GM19099 (cell line): ENCODE measurements around the gene GABARAPL2.

Experiments
- POLR2A ChIP-seq: IDR thresholded peaks from 3 replicates; pipeline ENCODE4 v1.6.1; 2011; ENCODE audit warnings: low read depth; ENCODE audit not compliant: insufficient read length; ENCODE audit errors: extremely low read depth

GABARAPL2 gene

DNA sequence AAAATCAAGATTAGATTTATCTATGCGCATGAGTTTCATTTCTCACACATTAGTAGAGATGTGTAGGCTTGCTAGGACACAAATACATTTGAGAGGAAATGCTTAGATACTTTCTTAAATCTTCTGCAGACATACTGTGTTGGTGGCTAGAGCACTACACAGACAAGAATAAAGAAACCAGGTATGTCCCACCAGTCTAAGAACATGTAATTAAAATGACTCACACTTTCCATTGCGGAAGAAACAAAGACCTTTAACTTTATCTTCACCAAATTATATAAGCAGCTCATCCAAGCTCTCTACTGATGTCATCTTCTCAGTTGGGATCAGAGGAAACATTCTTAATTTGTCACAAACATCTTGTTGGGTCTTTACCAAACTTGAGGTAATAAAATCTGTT, 12.5 kb downstream of the GABARAPL2 start:
- no peak for TF ChIP-seq POLR2A

DNA sequence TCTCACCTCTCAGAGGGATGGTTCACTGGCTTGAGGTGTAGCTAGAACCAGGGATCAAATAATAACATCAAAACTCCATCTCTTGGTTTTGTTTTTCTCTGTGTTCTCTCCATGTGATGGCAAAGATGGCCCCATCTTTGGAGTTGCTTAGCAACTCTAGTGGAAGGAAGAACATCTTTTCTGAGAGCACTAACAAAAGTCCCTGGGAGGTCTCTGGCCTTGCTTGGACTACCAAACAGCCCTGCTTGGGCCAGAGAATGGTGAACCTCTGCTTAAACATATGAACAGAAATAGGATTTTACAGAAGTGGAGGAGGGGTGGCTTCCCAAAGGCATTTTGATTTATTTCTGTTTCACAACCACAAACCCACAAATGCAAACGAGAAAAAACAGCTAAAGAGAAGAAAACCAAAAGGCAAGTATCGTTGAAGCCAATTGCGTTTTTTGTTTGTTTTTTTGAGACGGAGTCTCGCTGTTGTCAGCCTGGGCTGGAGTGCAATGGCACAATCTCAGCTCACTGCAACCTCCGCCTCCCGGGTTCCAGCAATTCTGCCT, 13.2 kb downstream of the GABARAPL2 start:
- TF ChIP-seq POLR2A: no peak

DNA sequence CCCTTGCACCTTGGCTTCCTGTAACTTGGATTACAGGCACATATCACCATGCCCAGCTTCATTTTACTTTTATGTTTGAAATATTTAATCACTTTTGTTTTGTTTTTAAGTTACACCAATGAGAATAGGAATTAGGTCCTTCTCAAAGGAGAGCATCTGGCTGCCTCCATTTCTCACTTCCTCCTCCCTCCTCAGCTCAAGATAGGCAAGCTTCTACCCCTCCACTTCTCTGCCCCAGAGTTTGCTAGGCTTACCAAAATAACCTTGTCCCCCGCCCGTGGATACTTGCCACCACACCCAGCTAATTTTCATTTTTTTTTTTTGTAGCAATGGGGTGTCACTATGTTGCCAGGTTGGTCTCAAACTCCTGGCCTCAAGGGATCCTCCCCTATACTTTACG, 17.9 kb downstream of the GABARAPL2 start:
- TF ChIP-seq POLR2A: no peak

DNA sequence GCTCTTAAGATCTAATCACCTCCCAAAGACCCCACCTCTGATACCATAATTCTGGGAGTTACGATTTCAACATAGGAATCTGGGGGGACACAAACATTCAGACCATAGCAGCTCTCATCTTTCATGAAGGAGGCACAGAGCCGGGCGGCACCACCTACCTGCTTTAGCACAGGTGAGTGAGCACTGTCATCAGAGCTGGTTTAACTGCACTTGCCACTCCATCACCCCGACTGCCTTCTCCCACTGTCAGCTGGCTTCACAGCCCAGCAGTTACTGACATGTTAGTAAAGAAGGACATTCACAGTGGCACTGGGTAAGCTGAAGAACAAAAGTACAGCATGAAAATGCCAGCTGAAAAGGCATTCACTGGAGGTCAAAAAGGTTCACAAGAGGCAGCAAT, 22.5 kb downstream of the GABARAPL2 start:
- TF ChIP-seq POLR2A: no peak

DNA sequence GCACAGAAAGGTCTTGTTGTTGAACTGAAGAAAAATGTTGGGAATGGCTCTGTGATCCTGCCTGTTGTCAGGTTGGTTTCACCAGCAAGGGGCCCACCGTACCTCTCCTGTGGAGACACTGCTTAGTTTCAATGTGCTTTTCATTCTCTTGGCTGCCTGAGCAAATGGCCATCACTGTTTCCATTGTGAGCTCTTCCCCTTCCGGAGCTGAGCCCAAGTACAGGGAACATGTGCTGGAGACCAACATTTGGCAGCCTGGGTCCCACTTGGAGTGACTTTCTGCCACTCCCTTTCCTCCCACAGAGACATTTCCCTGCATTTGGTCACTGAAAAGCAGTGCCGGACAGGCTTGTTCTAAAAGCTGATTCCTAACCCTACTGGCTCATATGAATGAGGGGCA, 23.1 kb downstream of the GABARAPL2 start:
- TF ChIP-seq POLR2A: no peak

DNA sequence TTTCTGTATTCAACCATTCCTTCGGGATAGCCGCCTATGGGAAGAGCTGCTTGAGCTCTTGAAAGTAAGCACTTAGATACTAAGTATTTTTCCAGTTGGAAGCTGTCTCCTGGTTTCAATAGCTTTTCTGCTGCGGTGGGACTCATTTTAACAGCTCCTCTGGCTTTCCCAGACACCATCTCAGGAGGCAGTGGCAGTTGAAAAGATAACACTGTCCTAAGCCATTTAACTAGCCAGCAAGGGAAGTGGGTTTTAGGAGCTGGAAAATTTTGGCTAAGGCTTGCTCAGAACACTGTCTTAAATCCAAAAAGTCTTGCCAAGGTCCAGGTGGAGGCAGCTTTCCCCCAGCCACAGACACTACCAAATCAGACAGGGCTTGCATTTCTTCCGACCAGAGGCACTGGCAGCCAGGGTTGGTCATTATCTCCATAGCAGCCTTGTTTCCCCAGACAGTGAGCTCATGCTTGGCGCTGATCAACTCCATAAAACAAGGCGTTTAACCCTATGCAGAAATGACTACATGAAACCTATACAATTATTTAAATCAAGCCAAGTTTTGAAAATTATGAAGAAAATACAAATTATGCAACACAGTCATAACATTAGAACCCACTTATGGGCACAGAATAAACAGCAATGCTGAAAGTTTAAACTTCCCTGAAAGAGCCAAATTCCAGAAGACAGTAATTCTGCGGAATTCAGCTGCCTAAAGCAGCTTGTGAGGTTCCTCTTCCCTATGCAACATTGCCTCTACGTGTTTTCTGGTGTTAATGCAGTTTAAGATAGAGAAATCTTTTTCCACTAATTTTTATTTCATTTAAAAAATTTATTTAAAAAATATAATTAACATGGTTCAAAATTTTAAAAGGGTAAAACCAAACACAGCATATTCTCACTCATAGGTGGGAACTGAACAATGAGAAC, 25.0 kb downstream of the GABARAPL2 start:
- no peak for TF ChIP-seq POLR2A

DNA sequence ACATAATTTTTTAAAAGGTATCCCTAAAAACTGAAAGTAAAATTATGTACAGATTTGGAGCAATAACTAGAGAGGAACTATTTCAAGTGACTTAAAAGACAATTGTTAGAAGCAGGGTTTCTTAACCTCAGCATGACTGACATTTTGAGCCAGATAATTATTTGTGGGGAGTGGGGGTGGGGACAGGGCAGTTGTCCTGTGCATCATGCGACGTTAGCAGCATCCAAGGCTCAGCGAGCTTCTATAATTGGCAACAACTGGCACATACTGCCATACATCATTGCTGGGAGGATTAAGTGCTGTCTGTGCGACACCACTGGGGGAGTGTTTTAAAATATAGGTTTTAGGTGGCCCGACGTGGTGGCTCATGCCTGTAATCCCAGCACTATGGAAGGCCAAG, 27.1 kb downstream of the GABARAPL2 start:
- TF ChIP-seq POLR2A: no peak

DNA sequence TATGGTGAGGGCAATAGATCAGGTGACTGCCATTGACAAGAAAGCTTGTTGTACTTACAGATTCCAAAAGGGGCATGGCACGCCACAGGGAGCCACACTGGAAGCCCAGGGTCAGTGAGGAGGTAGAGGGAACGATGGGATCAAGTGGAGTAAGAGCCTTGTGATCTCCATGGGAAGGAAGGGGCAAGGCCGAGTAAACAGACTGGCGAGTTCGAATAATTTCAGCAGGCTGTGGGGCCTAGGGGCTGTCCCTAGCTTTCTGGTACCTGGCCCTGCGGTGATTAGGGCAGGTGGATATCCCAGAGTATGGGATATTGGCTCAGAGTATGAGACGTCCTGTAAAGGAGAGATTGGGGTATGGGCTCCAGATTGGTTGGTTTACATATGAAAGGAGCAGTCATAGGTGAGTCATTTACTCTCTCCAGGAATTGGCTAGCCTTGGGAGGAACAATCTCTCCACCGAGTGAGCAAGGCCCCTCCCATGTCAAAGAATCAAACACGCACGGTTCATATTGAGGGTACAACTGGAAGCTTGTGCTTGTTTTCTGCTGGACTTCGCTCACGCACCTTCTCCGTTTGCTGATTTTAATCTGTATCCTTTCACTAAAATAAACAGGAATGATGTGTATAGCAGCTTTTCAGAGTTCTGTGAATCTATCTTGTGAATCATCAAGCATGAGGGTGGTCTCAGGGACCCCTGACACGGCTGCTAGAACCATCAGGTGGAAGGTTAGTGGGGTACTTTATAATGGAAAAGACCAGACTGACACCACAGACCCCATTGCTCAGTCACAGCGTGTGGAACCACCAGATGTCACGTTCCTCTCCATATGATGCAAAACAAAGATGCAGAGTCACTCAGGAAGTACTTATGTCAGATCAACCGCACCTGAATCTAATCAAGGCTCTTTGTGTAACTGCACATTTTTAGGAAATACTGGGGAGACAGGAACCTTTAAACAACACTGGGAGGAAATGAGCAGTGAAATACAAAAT, 27.9 kb downstream of the GABARAPL2 start:
- TF ChIP-seq POLR2A: no peak

DNA sequence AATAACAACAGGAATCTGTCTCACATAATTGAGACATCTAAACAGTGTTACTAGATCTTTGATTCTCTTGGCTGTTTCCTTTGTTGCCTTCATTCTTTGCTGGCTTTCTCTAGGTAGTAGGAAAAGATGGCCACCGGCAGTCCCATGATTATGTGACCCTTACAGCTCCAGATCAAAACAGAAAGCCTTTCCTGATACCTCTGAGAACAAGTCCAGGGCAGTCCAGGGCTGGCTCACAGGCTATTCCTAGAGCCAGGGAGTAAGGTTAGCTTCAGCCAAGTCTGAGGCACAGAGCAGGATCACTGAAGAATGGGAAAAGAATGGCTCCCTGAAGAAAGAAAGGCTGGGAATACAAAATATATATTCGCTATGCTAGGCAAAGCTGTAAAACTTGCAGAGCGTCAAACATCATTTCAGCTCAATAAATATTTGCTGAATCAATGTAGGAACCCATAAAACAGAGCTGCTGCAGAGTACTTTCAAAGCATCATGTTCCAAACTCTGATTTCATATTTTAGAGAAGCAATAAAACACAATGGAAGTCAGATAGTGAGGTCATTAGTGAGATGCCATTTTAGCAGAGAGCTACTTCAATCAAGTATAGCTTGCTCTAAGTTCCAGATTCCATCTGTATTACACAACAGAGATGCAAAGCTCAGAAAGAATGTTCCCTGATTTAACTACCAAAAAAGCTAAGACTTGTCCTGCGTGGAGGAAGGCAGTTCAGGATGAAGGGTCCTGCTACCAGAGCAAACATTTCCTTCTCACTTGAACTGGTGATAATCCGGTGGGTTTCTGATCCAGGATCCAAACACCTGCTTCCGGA, 33.5 kb downstream of the GABARAPL2 start:
- TF ChIP-seq POLR2A: no peak

DNA sequence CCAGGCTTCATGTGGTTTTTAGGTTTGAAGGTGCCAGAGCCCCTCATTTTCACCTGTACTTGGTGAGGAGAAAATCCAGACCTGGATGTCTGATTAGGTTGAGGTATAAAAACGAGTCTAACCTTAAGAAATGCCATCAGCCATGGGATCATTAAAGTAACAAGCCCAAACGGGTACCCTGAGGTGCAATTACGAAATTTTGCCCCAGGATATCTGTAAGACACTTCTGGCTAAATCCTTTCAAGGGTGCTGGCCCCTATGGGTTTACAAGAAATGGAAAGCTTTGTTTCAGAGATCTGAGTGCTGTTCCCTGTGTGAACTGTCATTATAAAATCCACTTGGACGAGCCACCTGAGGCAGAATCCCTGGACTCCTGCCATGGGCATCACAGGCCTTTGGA, 37.1 kb downstream of the GABARAPL2 start:
- no peak for TF ChIP-seq POLR2A

DNA sequence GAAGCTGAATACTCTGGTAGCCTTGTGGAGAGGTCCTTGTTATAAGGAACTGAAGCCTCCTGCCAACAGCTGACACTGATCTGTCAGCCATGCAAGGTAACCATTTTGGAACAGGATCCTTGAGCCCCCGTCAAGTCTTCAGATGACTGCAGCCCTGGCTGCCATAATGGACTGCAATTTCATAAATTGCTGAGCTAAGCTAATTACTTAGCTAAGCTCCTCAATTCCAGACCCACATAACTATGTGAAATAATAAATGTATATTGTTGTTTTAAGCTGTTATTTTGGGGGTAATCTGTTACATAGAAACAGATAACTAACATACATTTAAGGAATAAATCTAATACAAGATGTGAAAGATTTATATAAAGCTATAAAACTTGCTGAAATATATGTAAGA, 40.3 kb downstream of the GABARAPL2 start:
- no peak for TF ChIP-seq POLR2A

DNA sequence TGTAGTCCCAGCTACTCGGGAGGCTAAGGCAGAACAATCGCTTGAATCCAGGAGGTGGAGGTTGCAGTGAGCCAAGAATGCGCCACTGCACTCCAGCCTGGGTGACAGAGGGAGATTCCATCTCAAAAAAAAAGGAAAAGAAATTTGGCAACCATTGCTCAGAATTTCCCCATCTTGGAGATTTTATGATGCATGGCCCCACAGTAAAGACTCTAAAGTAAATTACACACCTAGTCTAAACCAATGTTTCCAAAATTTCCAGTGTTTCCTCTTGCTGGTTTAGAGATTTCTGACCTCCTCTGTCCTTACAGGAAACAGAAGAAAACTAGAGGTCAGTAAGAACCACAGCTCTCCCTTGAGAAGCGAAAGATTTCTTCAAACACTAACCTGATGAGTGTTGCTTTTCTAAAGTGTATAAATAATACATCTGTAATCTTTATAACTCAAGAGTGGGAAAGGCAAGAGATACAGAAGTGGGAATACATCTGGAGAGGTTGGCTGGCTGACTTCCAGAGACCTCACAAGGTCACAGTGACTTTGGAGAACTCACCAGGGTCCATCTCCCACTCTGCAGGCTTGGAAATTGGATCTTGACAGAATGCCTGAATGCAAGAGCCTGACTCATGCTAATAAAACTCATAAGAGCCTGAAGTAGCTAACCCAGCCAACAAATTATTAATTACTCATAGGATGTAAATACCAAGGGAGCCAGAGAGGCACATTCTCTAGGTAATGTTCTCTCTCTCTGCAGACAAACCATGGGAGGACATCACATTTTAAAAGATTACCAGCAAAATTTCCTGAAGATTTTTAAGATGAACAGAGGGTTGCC, 48.1 kb downstream of the GABARAPL2 start:
- no peak for TF ChIP-seq POLR2A

DNA sequence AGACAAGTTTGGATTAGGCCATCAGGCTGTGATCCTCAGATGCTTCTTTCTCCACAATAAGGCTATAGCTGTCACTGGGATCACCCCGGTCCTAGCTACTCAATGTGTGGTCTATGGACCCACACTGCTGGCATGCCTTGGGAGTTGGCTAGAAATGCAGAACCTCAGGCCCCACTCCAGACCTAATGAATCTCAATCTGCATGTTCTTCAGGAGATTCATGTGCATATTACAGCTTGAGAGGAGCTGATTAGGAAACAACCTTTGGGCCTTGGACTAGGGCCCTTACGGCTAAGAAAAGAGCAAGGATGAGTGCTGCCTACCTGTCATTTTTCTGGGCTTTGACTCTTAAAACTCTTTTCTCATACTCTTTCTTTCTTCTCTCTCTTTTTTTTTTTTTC, 49.4 kb downstream of the GABARAPL2 start:
- TF ChIP-seq POLR2A: no peak

DNA sequence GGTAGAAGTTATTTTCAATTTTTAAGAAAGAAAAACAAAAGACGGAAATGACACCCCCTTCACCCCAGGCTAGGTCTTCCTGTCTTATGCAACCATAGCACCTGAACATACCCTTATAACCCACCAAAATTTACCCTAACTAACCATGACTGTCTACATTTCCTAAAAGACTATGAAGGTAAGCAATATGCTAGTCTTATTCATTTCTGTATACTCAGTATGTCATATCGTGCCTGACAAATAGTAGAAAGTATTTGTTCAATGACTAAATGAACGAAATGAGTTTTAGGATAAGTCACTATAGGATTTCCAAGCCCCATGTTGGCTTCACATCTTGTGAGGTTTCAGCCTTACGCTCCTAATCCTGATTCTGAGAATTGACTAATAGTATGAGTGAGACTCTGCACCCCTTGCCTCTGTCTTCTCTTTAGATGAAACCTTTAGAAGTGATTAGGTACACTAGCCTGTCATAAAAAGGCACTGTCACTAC, 50.4 kb downstream of the GABARAPL2 start:
- TF ChIP-seq POLR2A: no peak

DNA sequence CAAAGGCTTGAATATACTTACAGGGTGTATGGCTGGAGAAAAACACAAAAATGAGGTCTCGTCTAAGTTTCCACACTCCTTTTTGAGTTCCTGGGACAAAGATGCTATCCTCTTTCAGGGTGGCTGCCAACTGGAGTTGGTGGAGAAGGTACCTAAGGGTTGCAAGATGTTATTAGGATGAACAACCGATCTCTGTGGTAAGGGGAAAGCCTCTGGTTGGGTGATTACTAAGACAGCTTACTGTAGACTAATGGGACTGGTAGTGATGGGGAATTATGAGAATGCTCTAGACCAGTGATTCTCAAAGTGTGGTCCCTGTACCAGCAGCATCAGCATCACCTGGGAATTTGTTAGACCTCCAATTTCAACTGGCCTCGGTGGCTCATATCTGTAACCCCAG, 50.9 kb downstream of the GABARAPL2 start:
- TF ChIP-seq POLR2A: no peak
